Measurements from ENCODE around the gene WWOX. TPM values are rescaled to one million over a fixed set of nuclear protein-coding genes. Genes with fewer than 3 reads are reported as not detected.

Gene WWOX
- total and polyA plus RNA-seq, 2 donors, result 15.4 to 23.9 TPM

GRCh38 chr16:78130083-78130608, 30.7 kb downstream of the WWOX start:
- Histone ChIP-seq H3K4me3 (ENCODE audit: low read length in 2 of 2) (no peak overlapping the region), H3K27ac (ENCODE audit: low read depth in 1 of 2, low read length in 1 of 2) (no peak overlapping the region), H3K9me3 (ENCODE audit: control insufficient read depth in 2 of 2, insufficient read depth in 1 of 2, low read length in 1 of 2) (no peaks in the 10 kb centered on the region), H3K4me1 (ENCODE audit: control insufficient read depth in 2 of 2, insufficient read depth in 2 of 2, low read length in 2 of 2) (no peaks in the 10 kb centered on the region), H3K27me3 (ENCODE audit: control insufficient read depth in 2 of 2, insufficient read depth in 1 of 2, low read length in 1 of 2) (no peaks in the 10 kb centered on the region), H3K36me3 (ENCODE audit: control insufficient read depth in 2 of 2, insufficient read depth in 2 of 2, low read length in 1 of 2) (peaks cover 2 to 3% of the 10 kb centered on the region in 2 donors)
- no peak for DNase-seq (ENCODE audit: low read depth in 6 of 9, low spot score in 9 of 9)
- WGBS, result 95% methylated on average over 4 of the region's 4 CpGs

GRCh38 chr16:78130950-78131349, 31.5 kb downstream of the WWOX start:
- Histone ChIP-seq H3K36me3 (ENCODE audit: control insufficient read depth in 2 of 2, insufficient read depth in 2 of 2, low read length in 1 of 2) (peaks cover 2 to 3% of the 10 kb centered on the region in 2 donors), H3K4me3 (ENCODE audit: low read length in 2 of 2) (no peak overlapping the region), H3K4me1 (ENCODE audit: control insufficient read depth in 2 of 2, insufficient read depth in 2 of 2, low read length in 2 of 2) (no peaks in the 10 kb centered on the region), H3K27me3 (ENCODE audit: control insufficient read depth in 2 of 2, insufficient read depth in 1 of 2, low read length in 1 of 2) (no peaks in the 10 kb centered on the region), H3K9me3 (ENCODE audit: control insufficient read depth in 2 of 2, insufficient read depth in 1 of 2, low read length in 1 of 2) (no peaks in the 10 kb centered on the region), H3K27ac (ENCODE audit: low read depth in 1 of 2, low read length in 1 of 2) (no peak overlapping the region)
- DNase-seq (ENCODE audit: low read depth in 6 of 9, low spot score in 9 of 9), result no peak
- WGBS, result 79% methylated on average over 5 of the region's 5 CpGs

- WGBS, result 98% methylated on average over 2 of the region's 2 CpGs
- Histone ChIP-seq H3K36me3 (ENCODE audit: control insufficient read depth in 2 of 2, insufficient read depth in 2 of 2, low read length in 1 of 2) (peaks cover 2 to 3% of the 10 kb centered on the region in 2 donors), H3K9me3 (ENCODE audit: control insufficient read depth in 2 of 2, insufficient read depth in 1 of 2, low read length in 1 of 2) (peaks cover 0 to 1% of the 10 kb centered on the region in 2 donors), H3K27me3 (ENCODE audit: control insufficient read depth in 2 of 2, insufficient read depth in 1 of 2, low read length in 1 of 2) (no peaks in the 10 kb centered on the region), H3K4me1 (ENCODE audit: control insufficient read depth in 2 of 2, insufficient read depth in 2 of 2, low read length in 2 of 2) (no peaks in the 10 kb centered on the region), H3K27ac (ENCODE audit: low read depth in 1 of 2, low read length in 1 of 2) (no peak overlapping the region), H3K4me3 (ENCODE audit: low read length in 2 of 2) (no peak overlapping the region)
- no peak for DNase-seq (ENCODE audit: low read depth in 6 of 9, low spot score in 9 of 9)
These were observed 34.5 kb downstream of the WWOX start for GRCh38 chr16:78133919-78134318.

DNA sequence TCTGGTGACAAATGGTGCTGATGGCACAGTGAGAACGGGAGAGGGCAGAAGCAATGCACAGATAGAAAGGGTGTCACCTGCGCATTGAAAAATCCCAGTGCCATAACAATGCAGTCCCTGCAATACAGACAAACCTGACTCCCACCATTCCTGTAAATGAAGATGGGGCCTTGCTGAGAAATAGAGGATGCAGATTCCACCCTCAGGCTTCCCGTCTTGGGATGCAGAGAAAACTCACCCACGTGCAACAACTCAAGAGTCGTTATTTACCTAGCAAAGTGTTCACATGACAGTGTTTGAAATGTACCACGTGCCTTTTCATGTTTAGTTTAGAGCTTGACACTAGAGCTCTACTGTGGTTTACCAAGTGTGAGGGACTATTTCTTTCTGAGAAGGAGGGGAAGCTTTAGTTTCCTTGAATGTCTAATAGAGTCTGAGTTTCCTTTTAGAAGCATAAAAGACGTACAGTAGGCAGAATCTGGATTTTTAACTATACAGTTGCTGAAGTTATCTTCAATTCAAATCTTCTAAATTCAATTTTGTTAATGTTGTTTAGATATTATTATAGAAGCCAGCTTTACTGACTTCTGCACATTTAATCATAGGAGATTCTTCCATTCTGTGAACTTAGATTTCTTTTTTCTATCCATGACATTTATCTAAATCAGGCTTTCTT, 35.6 kb downstream of the WWOX start:
- Histone ChIP-seq H3K27ac (ENCODE audit: low read depth in 1 of 2, low read length in 1 of 2) (no peak overlapping the region), H3K36me3 (ENCODE audit: control insufficient read depth in 2 of 2, insufficient read depth in 2 of 2, low read length in 1 of 2) (peaks cover 2 to 3% of the 10 kb centered on the region in 2 donors), H3K27me3 (ENCODE audit: control insufficient read depth in 2 of 2, insufficient read depth in 1 of 2, low read length in 1 of 2) (no peaks in the 10 kb centered on the region), H3K4me1 (ENCODE audit: control insufficient read depth in 2 of 2, insufficient read depth in 2 of 2, low read length in 2 of 2) (no peaks in the 10 kb centered on the region), H3K9me3 (ENCODE audit: control insufficient read depth in 2 of 2, insufficient read depth in 1 of 2, low read length in 1 of 2) (peaks cover 0 to 1% of the 10 kb centered on the region in 2 donors), H3K4me3 (ENCODE audit: low read length in 2 of 2) (no peak overlapping the region)
- peak in 7 of 9 donors; percentile 2 to 62 (median 17) for DNase-seq (ENCODE audit: low read depth in 6 of 9, low spot score in 9 of 9)
- WGBS, result 62% methylated on average over 7 of the region's 7 CpGs

DNA sequence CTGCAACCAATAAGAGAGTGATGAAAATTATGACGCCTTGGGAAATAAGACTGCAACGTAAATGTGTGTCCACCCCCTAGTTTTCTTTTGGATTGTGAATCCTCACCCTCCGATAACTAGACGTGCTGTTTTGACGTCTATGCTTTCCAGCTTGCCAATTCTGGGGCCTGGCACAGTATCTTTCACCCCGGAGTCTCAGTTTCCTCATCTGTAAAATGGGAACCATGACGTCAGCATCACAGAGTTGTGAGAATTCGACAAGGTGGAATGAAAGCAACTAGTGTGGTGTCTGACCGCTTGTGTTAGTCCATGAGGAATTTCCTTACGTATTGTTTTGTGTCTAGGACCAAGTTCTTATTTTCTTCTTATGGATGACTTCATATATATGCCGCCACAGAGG, 37.7 kb downstream of the WWOX start:
- 99% methylated on average over 11 of the region's 11 CpGs for WGBS

GRCh38 chr16:78137782-78138616, 38.5 kb downstream of the WWOX start:
- H3K36me3 ChIP-seq (ENCODE audit: control insufficient read depth in 2 of 2, insufficient read depth in 2 of 2, low read length in 1 of 2), result no peaks in the 10 kb centered on the region
- 97% methylated on average over 8 of the region's 8 CpGs for WGBS
- H3K4me3 ChIP-seq (ENCODE audit: low read length in 2 of 2), result no peak overlapping the region

More for the DNA sequence above, 37.7 kb downstream of the WWOX start:
- Histone ChIP-seq H3K27me3 (ENCODE audit: control insufficient read depth in 2 of 2, insufficient read depth in 1 of 2, low read length in 1 of 2) (no peaks in the 10 kb centered on the region), H3K36me3 (ENCODE audit: control insufficient read depth in 2 of 2, insufficient read depth in 2 of 2, low read length in 1 of 2) (peaks cover 0 to 2% of the 10 kb centered on the region in 2 donors), H3K4me1 (ENCODE audit: control insufficient read depth in 2 of 2, insufficient read depth in 2 of 2, low read length in 2 of 2) (no peaks in the 10 kb centered on the region), H3K27ac (ENCODE audit: low read depth in 1 of 2, low read length in 1 of 2) (no peak overlapping the region), H3K4me3 (ENCODE audit: low read length in 2 of 2) (no peak overlapping the region), H3K9me3 (ENCODE audit: control insufficient read depth in 2 of 2, insufficient read depth in 1 of 2, low read length in 1 of 2) (peaks cover 0 to 1% of the 10 kb centered on the region in 2 donors)
- no peak for DNase-seq (ENCODE audit: low read depth in 6 of 9, low spot score in 9 of 9)

DNA sequence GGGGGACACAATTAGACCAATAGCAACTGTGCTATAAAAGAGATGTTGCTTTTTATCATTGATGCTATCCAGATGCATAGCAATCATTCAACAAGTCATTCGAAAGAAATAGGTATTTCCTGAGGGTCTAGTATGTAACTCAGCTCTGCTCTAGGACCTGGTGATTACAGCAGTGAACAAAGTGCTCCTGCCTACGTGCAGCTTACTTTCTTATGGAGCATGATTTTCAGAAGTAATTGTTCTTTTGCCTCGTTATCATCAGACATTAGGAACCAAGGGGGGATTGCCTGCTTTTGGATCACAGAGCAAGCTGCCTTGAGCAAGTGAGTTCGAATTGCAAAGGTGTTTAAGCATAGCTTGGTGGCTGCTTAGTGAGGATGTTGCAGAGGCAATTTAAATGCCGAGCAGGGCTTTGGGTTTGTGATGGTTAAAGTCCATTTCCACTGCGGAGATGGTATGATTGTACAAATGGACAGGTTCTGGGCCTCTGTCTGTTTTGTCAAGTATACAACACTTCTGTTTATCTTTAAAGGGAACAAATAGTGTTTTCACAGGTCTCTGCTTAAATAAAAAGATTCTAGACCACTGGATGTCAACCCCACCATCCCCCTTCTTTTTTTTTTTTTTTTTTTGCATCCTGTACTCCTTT, 41.5 kb downstream of the WWOX start:
- Histone ChIP-seq H3K27ac (ENCODE audit: low read depth in 1 of 2, low read length in 1 of 2) (no peak overlapping the region), H3K9me3 (ENCODE audit: control insufficient read depth in 2 of 2, insufficient read depth in 1 of 2, low read length in 1 of 2) (peaks cover 0 to 1% of the 10 kb centered on the region in 2 donors), H3K4me1 (ENCODE audit: control insufficient read depth in 2 of 2, insufficient read depth in 2 of 2, low read length in 2 of 2) (no peaks in the 10 kb centered on the region), H3K36me3 (ENCODE audit: control insufficient read depth in 2 of 2, insufficient read depth in 2 of 2, low read length in 1 of 2) (no peaks in the 10 kb centered on the region), H3K27me3 (ENCODE audit: control insufficient read depth in 2 of 2, insufficient read depth in 1 of 2, low read length in 1 of 2) (no peaks in the 10 kb centered on the region), H3K4me3 (ENCODE audit: low read length in 2 of 2) (no peak overlapping the region)
- 97% methylated on average over 6 of the region's 6 CpGs for WGBS
- DNase-seq (ENCODE audit: low read depth in 6 of 9, low spot score in 9 of 9), result no peak

More at GRCh38 chr16:78137782-78138616, 38.5 kb downstream of the WWOX start:
- Histone ChIP-seq H3K27ac (ENCODE audit: low read depth in 1 of 2, low read length in 1 of 2) (no peak overlapping the region), H3K27me3 (ENCODE audit: control insufficient read depth in 2 of 2, insufficient read depth in 1 of 2, low read length in 1 of 2) (no peaks in the 10 kb centered on the region), H3K9me3 (ENCODE audit: control insufficient read depth in 2 of 2, insufficient read depth in 1 of 2, low read length in 1 of 2) (peaks cover 0 to 1% of the 10 kb centered on the region in 2 donors), H3K4me1 (ENCODE audit: control insufficient read depth in 2 of 2, insufficient read depth in 2 of 2, low read length in 2 of 2) (no peaks in the 10 kb centered on the region)
- DNase-seq (ENCODE audit: low read depth in 6 of 9, low spot score in 9 of 9), result no peak

DNA sequence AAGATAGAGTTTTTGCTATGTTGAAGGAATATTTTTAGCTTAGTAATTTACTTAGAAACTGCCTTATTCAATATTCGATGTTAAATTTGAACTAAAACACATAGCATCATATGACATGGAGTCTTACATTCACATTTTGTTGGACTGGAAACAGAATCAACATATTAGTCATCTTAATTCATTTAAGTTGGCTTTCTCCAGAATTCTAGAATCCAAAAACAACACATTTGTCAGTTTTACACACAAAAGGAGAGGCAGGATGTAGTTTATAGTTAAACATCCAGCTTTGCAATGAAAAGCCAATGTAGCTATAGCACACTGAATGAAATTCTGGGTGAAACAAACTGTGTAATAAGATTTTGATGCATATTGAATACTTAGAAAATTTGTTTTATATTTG, 43.3 kb downstream of the WWOX start:
- H3K27ac ChIP-seq (ENCODE audit: low read depth in 1 of 2, low read length in 1 of 2), result no peak overlapping the region
- 89% methylated on average over 1 of the region's 1 CpG for WGBS
- no peak for DNase-seq (ENCODE audit: low read depth in 6 of 9, low spot score in 9 of 9)
- no peaks in the 10 kb centered on the region for H3K36me3 ChIP-seq (ENCODE audit: control insufficient read depth in 2 of 2, insufficient read depth in 2 of 2, low read length in 1 of 2)
- H3K27me3 ChIP-seq (ENCODE audit: control insufficient read depth in 2 of 2, insufficient read depth in 1 of 2, low read length in 1 of 2), result no peaks in the 10 kb centered on the region
- H3K4me3 ChIP-seq (ENCODE audit: low read length in 2 of 2), result no peak overlapping the region
- peaks cover 0 to 1% of the 10 kb centered on the region in 2 donors for H3K9me3 ChIP-seq (ENCODE audit: control insufficient read depth in 2 of 2, insufficient read depth in 1 of 2, low read length in 1 of 2)
- H3K4me1 ChIP-seq (ENCODE audit: control insufficient read depth in 2 of 2, insufficient read depth in 2 of 2, low read length in 2 of 2), result no peaks in the 10 kb centered on the region
